Transverse colon (tissue), 4 donors: ENCODE data around the gene DELE1.

Experiments used
- CTCF ChIP-seq, 5 experiments: fragments of 200-600 bp in 3 of 5; fragments of 450-650 bp in 2 of 5; sonication (generic) in 3 of 5; IDR thresholded peaks; 1 replicate in 2 of 5; 2 replicates in 3 of 5; pipeline ENCODE4 v1.5.1; 2016 to 2017; ENCODE audit warnings: antibody characterized with exemption in 5 of 5, inconsistent platforms in 3 of 5, mild to moderate bottlenecking in 2 of 5, moderate library complexity in 1 of 5
- EP300 ChIP-seq: sonication (generic); formaldehyde crosslinking; IDR thresholded peaks from one replicate; pipeline ENCODE4 v1.6.1; 2017; ENCODE audit warnings: antibody characterized with exemption, low read depth
- POLR2A ChIP-seq: fragments of 450-650 bp; IDR thresholded peaks from one replicate; pipeline ENCODE4 v1.6.1; 2016; ENCODE audit warnings: antibody characterized with exemption, mild to moderate bottlenecking, moderate library complexity
- POLR2AphosphoS5 ChIP-seq, 3 donors: sonication (generic); formaldehyde crosslinking; IDR thresholded peaks; one replicate each; pipeline ENCODE4 v1.6.1; 2016; ENCODE audit warnings: antibody characterized with exemption in 3 of 3

GRCh38 chr5:141933151-141933550 lies 9.5 kb downstream of the DELE1 start:
- TF ChIP-seq EP300: no peak
- no peak for TF ChIP-seq CTCF (IDR thresholded peaks at IDR 0.05)
- no peak for TF ChIP-seq POLR2A
- no peak for TF ChIP-seq POLR2AphosphoS5 (IDR thresholded peaks at IDR 0.05)
